Measurements from ENCODE around the gene TRAF6. TPM values are rescaled to one million over a fixed set of nuclear protein-coding genes. Genes with fewer than 3 reads are reported as not detected.

The TRAF6 gene
- total and polyA plus RNA-seq, 2 donors (not counting 1 experiment from before 2014, with no cell fraction given): 10.1 to 22.4 TPM

GRCh38 chr11:36475192-36475591 lies 34.9 kb downstream of the TRAF6 start:
- DNase-seq (no peak), ATAC-seq (ENCODE audit: low read depth) (no peak)
- Histone ChIP-seq H3K4me2 (replicated peaks; ENCODE audit: low read depth, low read length, poor library complexity, severe bottlenecking) (no peak overlapping the region), H3K4me1 (ENCODE audit: control insufficient read depth in 2 of 2, insufficient read depth in 2 of 2, low read length in 2 of 2) (no peaks in the 10 kb centered on the region), H3K36me3 (replicated peaks in 1 of 2; ENCODE audit: control extremely low read depth in 1 of 2, control insufficient read depth in 1 of 2, extremely low read depth in 1 of 2, insufficient read depth in 2 of 2, low read length in 1 of 2) (no peaks in the 10 kb centered on the region), H3K9me3 (ENCODE audit: control extremely low read depth in 1 of 3, control insufficient read depth in 2 of 3, insufficient read depth in 1 of 3, low read length in 2 of 3) (no peaks in the 10 kb centered on the region), H4K20me1 (ENCODE audit: control insufficient read depth, insufficient read depth, low read length, poor library complexity, severe bottlenecking) (no peaks in the 10 kb centered on the region), H3K27ac (ENCODE audit: low read length in 2 of 2) (no peak overlapping the region), H3K9ac (ENCODE audit: low read length) (no peak overlapping the region), H3K79me2 (ENCODE audit: control insufficient read depth, insufficient read depth, low read length) (peaks cover 5% of the 10 kb centered on the region), H3K27me3 (replicated peaks in 1 of 4; ENCODE audit: control extremely low read depth in 1 of 4, control insufficient read depth in 3 of 4, insufficient read depth in 4 of 4, low read length in 3 of 4) (no peaks in the 10 kb centered on the region), H3K4me3 (ENCODE audit: control extremely low read depth in 1 of 5, extremely low read depth in 1 of 5, insufficient read depth in 1 of 5, low read depth in 2 of 5, low read length in 4 of 5) (no peak overlapping the region), H2AFZ (ENCODE audit: insufficient read depth, low read depth, low read length, poor library complexity, severe bottlenecking) (no peak overlapping the region)
- CTCF ChIA-PET: interaction anchor here (6.4 kb wide), 1 partner anchor 182 kb away, joined by 167 read pairs; the partner anchor contains the start of genes COMMD9 and PRR5L
- WGBS (ENCODE audit: insufficient coverage): no CpG with 5 or more reads among the region's 1 CpG
- Mint-ChIP-seq H3K4me1 (no peaks in the 10 kb centered on the region), H3K27ac (no peak overlapping the region), H3K4me3 (no peak overlapping the region), H3K9me3 (ENCODE audit: insufficient read depth) (no peaks in the 10 kb centered on the region), H3K27me3 (no peaks in the 10 kb centered on the region)
- intact Hi-C loops (cut with micrococcal nuclease): loop anchor here (5.0 kb wide), 2 partner anchors 433 to 858 kb away; partner anchors contain the start of gene FJX1
- TF ChIP-seq CTCF (IDR thresholded peaks at IDR 0.05): no peak
- no peak for TF ChIP-seq EZH2 (IDR thresholded peaks at IDR 0.05; ENCODE audit: borderline replicate concordance, insufficient read depth, low read depth, low read length, poor library complexity, severe bottlenecking)
- POLR2A ChIA-PET: no interaction called here

- H3K36me3 ChIP-seq (replicated peaks in 1 of 2; ENCODE audit: control extremely low read depth in 1 of 2, control insufficient read depth in 1 of 2, extremely low read depth in 1 of 2, insufficient read depth in 2 of 2, low read length in 1 of 2): no peaks in the 10 kb centered on the region
- ChIA-PET POLR2A (interaction anchor here (0.6 kb wide), 1 partner anchor 16 kb away, joined by 5 read pairs; no protein-coding TSS in a partner anchor), CTCF (interaction anchor here (1.0 to 1.3 kb wide), 2 partner anchors 9 to 21 kb away, joined by 4 read pairs; no protein-coding TSS in a partner anchor)
- H3K79me2 ChIP-seq (ENCODE audit: control insufficient read depth, insufficient read depth, low read length): no peaks in the 10 kb centered on the region
- H4K20me1 ChIP-seq (ENCODE audit: control insufficient read depth, insufficient read depth, low read length, poor library complexity, severe bottlenecking): no peaks in the 10 kb centered on the region
- TF ChIP-seq EZH2 (IDR thresholded peaks at IDR 0.05; ENCODE audit: borderline replicate concordance, insufficient read depth, low read depth, low read length, poor library complexity, severe bottlenecking) (no peak), CTCF (IDR thresholded peaks at IDR 0.05) (no peak)
- ATAC-seq (ENCODE audit: low read depth) (no peak), DNase-seq (no peak)
- WGBS (ENCODE audit: insufficient coverage): 100% methylated on average over 1 of the region's 1 CpG
- no peaks in the 10 kb centered on the region for H3K9me3 ChIP-seq (ENCODE audit: control extremely low read depth in 1 of 3, control insufficient read depth in 2 of 3, insufficient read depth in 1 of 3, low read length in 2 of 3)
- no peaks in the 10 kb centered on the region for H3K4me1 ChIP-seq (ENCODE audit: control insufficient read depth in 2 of 2, insufficient read depth in 2 of 2, low read length in 2 of 2)
- H3K4me1 Mint-ChIP-seq: no peaks in the 10 kb centered on the region
- no peak overlapping the region for H2AFZ ChIP-seq (ENCODE audit: insufficient read depth, low read depth, low read length, poor library complexity, severe bottlenecking)
- intact Hi-C loops (cut with micrococcal nuclease): no loop called here
- H3K9ac ChIP-seq (ENCODE audit: low read length): no peak overlapping the region
- H3K27me3 ChIP-seq (replicated peaks in 1 of 4; ENCODE audit: control extremely low read depth in 1 of 4, control insufficient read depth in 3 of 4, insufficient read depth in 4 of 4, low read length in 3 of 4): no peaks in the 10 kb centered on the region
- H3K4me3 ChIP-seq (ENCODE audit: control extremely low read depth in 1 of 5, extremely low read depth in 1 of 5, insufficient read depth in 1 of 5, low read depth in 2 of 5, low read length in 4 of 5): no peak overlapping the region
- no peak overlapping the region for H3K4me2 ChIP-seq (replicated peaks; ENCODE audit: low read depth, low read length, poor library complexity, severe bottlenecking)
- H3K27me3 Mint-ChIP-seq: no peaks in the 10 kb centered on the region
- no peak overlapping the region for H3K27ac Mint-ChIP-seq
- H3K27ac ChIP-seq (ENCODE audit: low read length in 2 of 2): no peak overlapping the region
- H3K9me3 Mint-ChIP-seq (ENCODE audit: insufficient read depth): no peaks in the 10 kb centered on the region
- H3K4me3 Mint-ChIP-seq: no peak overlapping the region
Observed at GRCh38 chr11:36471577-36471976, 38.5 kb downstream of the TRAF6 start.

Data from B cell (primary cell).